ENCODE measurements around the gene RPS6KA6.
A peak's percentile ranks its signal among the peaks of the same experiment; 100 is the strongest.

The RPS6KA6 gene

GRCh38 chrX:84168095-84168494 lies 19.9 kb downstream of the RPS6KA6 start:
- peak; percentile 24 for DNase-seq (ENCODE audit: low read depth)
- TF ChIP-seq CTCF (conservative IDR thresholded peaks at IDR 0.05; ENCODE audit: low read length), result no peak
- H3K4me3 ChIP-seq (ENCODE audit: low read length), result no peak overlapping the region

GRCh38 chrX:84165711-84166110 lies 22.3 kb downstream of the RPS6KA6 start:
- DNase-seq (ENCODE audit: low read depth), result peak; percentile 39
- no peak for TF ChIP-seq CTCF (conservative IDR thresholded peaks at IDR 0.05; ENCODE audit: low read length)
- no peak overlapping the region for H3K4me3 ChIP-seq (ENCODE audit: low read length)

- DNase-seq (ENCODE audit: low read depth), result no peak
These were observed 25.6 kb downstream of the RPS6KA6 start for GRCh38 chrX:84162401-84162800.

GRCh38 chrX:84161641-84162040 lies 26.4 kb downstream of the RPS6KA6 start:
- H3K4me3 ChIP-seq (ENCODE audit: low read length), result no peak overlapping the region
- DNase-seq (ENCODE audit: low read depth), result no peak
- TF ChIP-seq CTCF (conservative IDR thresholded peaks at IDR 0.05; ENCODE audit: low read length), result no peak

More at GRCh38 chrX:84162401-84162800, 25.6 kb downstream of the RPS6KA6 start:
- no peak for TF ChIP-seq CTCF (conservative IDR thresholded peaks at IDR 0.05; ENCODE audit: low read length)
- no peak overlapping the region for H3K4me3 ChIP-seq (ENCODE audit: low read length)

GRCh38 chrX:84160736-84161135 lies 27.3 kb downstream of the RPS6KA6 start:
- no peak for TF ChIP-seq CTCF (conservative IDR thresholded peaks at IDR 0.05; ENCODE audit: low read length)
- DNase-seq (ENCODE audit: low read depth), result no peak

GRCh38 chrX:84156821-84157220 lies 31.2 kb downstream of the RPS6KA6 start:
- no peak for TF ChIP-seq CTCF (conservative IDR thresholded peaks at IDR 0.05; ENCODE audit: low read length)
- DNase-seq (ENCODE audit: low read depth), result no peak
- no peak overlapping the region for H3K4me3 ChIP-seq (ENCODE audit: low read length)

More at GRCh38 chrX:84160736-84161135, 27.3 kb downstream of the RPS6KA6 start:
- no peak overlapping the region for H3K4me3 ChIP-seq (ENCODE audit: low read length)

GRCh38 chrX:84155938-84156337 lies 32.1 kb downstream of the RPS6KA6 start:
- H3K4me3 ChIP-seq (ENCODE audit: low read length), result no peak overlapping the region
- DNase-seq (ENCODE audit: low read depth), result no peak
- no peak for TF ChIP-seq CTCF (conservative IDR thresholded peaks at IDR 0.05; ENCODE audit: low read length)

Measured in AG10803 (cell line).